ENCODE data around the gene DNAJA3.
A peak's percentile ranks its signal among the peaks of the same experiment; 100 is the strongest.

The DNAJA3 gene

GRCh38 chr16:4425378-4426020 is at the start of gene DNAJA3:
Gene DNAJA3 (plus strand): TSS chr16:4425868. CDS start chr16:4425882, 14 bp downstream.
- DNase-seq (ENCODE audit: low spot score) = peak; percentile 92

GRCh38 chr16:4376126-4376892 is 49.4 kb upstream of the DNAJA3 start:
- DNase-seq (ENCODE audit: low spot score) = no peak

GRCh38 chr16:4376893-4377572 is 48.6 kb upstream of the DNAJA3 start:
- DNase-seq (ENCODE audit: low spot score) = no peak

- DNase-seq (ENCODE audit: low spot score) = no peak
Measured at GRCh38 chr16:4377573-4378154, 48.0 kb upstream of the DNAJA3 start.

GRCh38 chr16:4378161-4378666 is 47.5 kb upstream of the DNAJA3 start:
- no peak for DNase-seq (ENCODE audit: low spot score)

- DNase-seq (ENCODE audit: low spot score) = no peak
Measured at GRCh38 chr16:4378999-4379690, 46.5 kb upstream of the DNAJA3 start.

GRCh38 chr16:4380119-4381063 is 45.3 kb upstream of the DNAJA3 start:
- DNase-seq (ENCODE audit: low spot score) = no peak

- no peak for DNase-seq (ENCODE audit: low spot score)
Measured at GRCh38 chr16:4381072-4381934, 44.4 kb upstream of the DNAJA3 start.

GRCh38 chr16:4381935-4382794 is 43.5 kb upstream of the DNAJA3 start:
- no peak for DNase-seq (ENCODE audit: low spot score)

- no peak for DNase-seq (ENCODE audit: low spot score)
Measured at GRCh38 chr16:4382795-4383357, 42.8 kb upstream of the DNAJA3 start.

GRCh38 chr16:4383591-4384444 is 41.9 kb upstream of the DNAJA3 start:
- DNase-seq (ENCODE audit: low spot score) = no peak

GRCh38 chr16:4384509-4384942 is 41.1 kb upstream of the DNAJA3 start:
- no peak for DNase-seq (ENCODE audit: low spot score)

- DNase-seq (ENCODE audit: low spot score) = no peak
Measured at GRCh38 chr16:4385066-4385788, 40.4 kb upstream of the DNAJA3 start.

- no peak for DNase-seq (ENCODE audit: low spot score)
Measured at GRCh38 chr16:4385789-4386450, 39.7 kb upstream of the DNAJA3 start.

GRCh38 chr16:4386451-4386805 is 39.2 kb upstream of the DNAJA3 start:
- DNase-seq (ENCODE audit: low spot score) = no peak

GRCh38 chr16:4386951-4387565 is 38.6 kb upstream of the DNAJA3 start:
- DNase-seq (ENCODE audit: low spot score) = no peak
